HepG2 (cell line): Measurements from ENCODE around the gene MYORG. TPM values are rescaled to one million over a fixed set of nuclear protein-coding genes. Genes with fewer than 3 reads are reported as not detected.

Experiments used
- FOXA3 ChIP-seq: IDR thresholded peaks from 2 replicates; pipeline ENCODE4 v1.6.1; 2016; ENCODE audit warnings: missing genetic modification reagents, missing compliant biosample characterization
- SRY ChIP-seq: sonication (generic); formaldehyde crosslinking; IDR thresholded peaks from 2 replicates; pipeline ENCODE4 v1.8.0; 2022; ENCODE audit warnings: mild to moderate bottlenecking, missing genetic modification reagents
- TBP ChIP-seq: sonication (generic); formaldehyde crosslinking; IDR thresholded peaks from 2 replicates; pipeline ENCODE4 v1.5.0; 2020; ENCODE audit warnings: missing genetic modification reagents
- ZNF205 ChIP-seq: IDR thresholded peaks from 2 replicates; pipeline ENCODE4 v1.6.1; 2018; ENCODE audit warnings: missing biosample characterization, missing genetic modification reagents
- ZNF292 ChIP-seq: sonication (generic); formaldehyde crosslinking; IDR thresholded peaks from 2 replicates; pipeline ENCODE4 v1.8.1; 2022; ENCODE audit warnings: mild to moderate bottlenecking, low read depth, missing genetic modification reagents, borderline replicate concordance
- ZNF331 ChIP-seq: sonication (generic); formaldehyde crosslinking; IDR thresholded peaks from 2 replicates; pipeline ENCODE4 v1.4.0; 2020; ENCODE audit warnings: missing genetic modification reagents
- ZNF563 ChIP-seq: sonication (generic); formaldehyde crosslinking; IDR thresholded peaks from 2 replicates; pipeline ENCODE4 v1.8.0; 2022; ENCODE audit warnings: mild to moderate bottlenecking, moderate library complexity, missing genetic modification reagents
- polyA plus RNA-seq, 8 experiments: library from polyadenylated mRNA; depleted of rRNA in 3 of 8; stranded (reverse) in 7 of 8; unstranded in 1 of 8; fragments of >200 nt; fragmentation: Illumina TruSeq in 4 of 8; extraction: Trizol in 4 of 8; gene quantifications; 2 replicates each; pipeline versions ENCODE4 v1.2.1 to v1.2.3, GENCODE V29; 2011 to 2016; ENCODE audit warnings: low read depth in 4 of 8, missing spikeins in 1 of 8, mixed read lengths in 1 of 8; ENCODE audit not compliant: insufficient read depth in 1 of 8
- total RNA-seq, 5 experiments: library from RNA; depleted of rRNA; stranded (reverse); fragments of >200 nt; fragmentation: Illumina TruSeq; extraction: Trizol; gene quantifications; 2 replicates each; pipeline ENCODE4 v1.2.3, GENCODE V29; 2016; ENCODE audit warnings: low read depth in 1 of 5
- TF ChIP-seq, protein P1 (sequence below): sonication (generic); formaldehyde crosslinking; IDR thresholded peaks from 2 replicates; pipeline ENCODE4 v1.8.0; 2022; ENCODE audit warnings: missing genetic modification reagents, low read depth, mild to moderate bottlenecking, borderline replicate concordance
- TF ChIP-seq, protein P2 (sequence below): sonication (generic); formaldehyde crosslinking; IDR thresholded peaks from 2 replicates; pipeline ENCODE4 v1.4.0; 2020; ENCODE audit warnings: missing genetic modification reagents
- TF ChIP-seq, protein P3 (sequence below): sonication (generic); formaldehyde crosslinking; IDR thresholded peaks from 2 replicates; pipeline ENCODE4 v1.4.0; 2020; ENCODE audit warnings: missing genetic modification reagents, borderline replicate concordance
- TF ChIP-seq, protein P4 (sequence below): sonication (generic); formaldehyde crosslinking; IDR thresholded peaks from 2 replicates; pipeline ENCODE4 v1.8.1; 2023; ENCODE audit warnings: missing genetic modification reagents, mild to moderate bottlenecking, borderline replicate concordance
- TF ChIP-seq, protein P5 (sequence below): sonication (generic); formaldehyde crosslinking; IDR thresholded peaks from 2 replicates; pipeline ENCODE4 v1.4.0; 2020; ENCODE audit warnings: missing genetic modification reagents, mild to moderate bottlenecking, borderline replicate concordance
- TF ChIP-seq, protein P6 (sequence below): sonication (generic); formaldehyde crosslinking; IDR thresholded peaks from 2 replicates; pipeline ENCODE4 v1.4.0; 2020; ENCODE audit warnings: mild to moderate bottlenecking, low read depth, missing genetic modification reagents
- TF ChIP-seq, protein P7 (sequence below): sonication (generic); formaldehyde crosslinking; IDR thresholded peaks from 2 replicates; pipeline ENCODE4 v1.4.0; 2020; ENCODE audit warnings: low read depth, mild to moderate bottlenecking, missing genetic modification reagents

Gene MYORG
- total and polyA plus RNA-seq, 2 of the 13 experiments (the other 11 are each of a cell fraction or from before 2014, with no cell fraction given): 11.1 to 22.4 TPM

DNA sequence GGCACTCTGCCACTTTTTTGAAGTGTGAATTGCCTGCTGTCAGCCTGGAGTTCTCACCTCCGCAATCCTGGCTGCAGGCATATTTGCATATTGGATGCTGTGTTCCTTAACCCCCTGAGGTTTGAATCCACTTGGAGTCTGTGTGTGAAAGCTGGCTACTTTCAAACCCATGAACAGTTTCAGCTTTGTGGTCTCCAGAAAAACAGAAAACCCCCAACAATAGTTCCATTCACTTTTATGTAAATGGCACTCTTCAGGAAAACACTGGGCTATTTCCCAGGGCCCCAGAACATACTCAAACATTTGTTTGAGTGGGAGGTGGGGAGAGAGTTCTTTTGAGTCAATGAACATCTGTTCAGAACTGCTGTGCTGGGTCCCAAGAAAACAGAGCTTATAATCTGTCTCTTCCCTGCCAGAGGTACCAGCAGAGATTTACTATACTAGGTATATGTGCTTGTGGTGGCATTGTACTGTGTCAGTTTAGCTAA, 42.3 kb downstream of the MYORG start (continued):
- TF ChIP-seq, protein P1, sequence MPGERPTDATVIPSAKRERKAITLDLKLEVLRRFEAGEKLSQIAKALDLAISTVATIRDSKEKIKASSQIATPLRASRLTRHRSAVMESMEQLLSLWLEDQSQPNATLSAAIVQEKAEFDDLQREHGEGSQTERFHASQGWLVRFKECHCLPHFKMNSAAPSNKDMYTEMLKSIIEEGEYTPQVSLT (CRISPR knock-in tag): no peak
- TF ChIP-seq TBP: no peak
- TF ChIP-seq, protein P2, sequence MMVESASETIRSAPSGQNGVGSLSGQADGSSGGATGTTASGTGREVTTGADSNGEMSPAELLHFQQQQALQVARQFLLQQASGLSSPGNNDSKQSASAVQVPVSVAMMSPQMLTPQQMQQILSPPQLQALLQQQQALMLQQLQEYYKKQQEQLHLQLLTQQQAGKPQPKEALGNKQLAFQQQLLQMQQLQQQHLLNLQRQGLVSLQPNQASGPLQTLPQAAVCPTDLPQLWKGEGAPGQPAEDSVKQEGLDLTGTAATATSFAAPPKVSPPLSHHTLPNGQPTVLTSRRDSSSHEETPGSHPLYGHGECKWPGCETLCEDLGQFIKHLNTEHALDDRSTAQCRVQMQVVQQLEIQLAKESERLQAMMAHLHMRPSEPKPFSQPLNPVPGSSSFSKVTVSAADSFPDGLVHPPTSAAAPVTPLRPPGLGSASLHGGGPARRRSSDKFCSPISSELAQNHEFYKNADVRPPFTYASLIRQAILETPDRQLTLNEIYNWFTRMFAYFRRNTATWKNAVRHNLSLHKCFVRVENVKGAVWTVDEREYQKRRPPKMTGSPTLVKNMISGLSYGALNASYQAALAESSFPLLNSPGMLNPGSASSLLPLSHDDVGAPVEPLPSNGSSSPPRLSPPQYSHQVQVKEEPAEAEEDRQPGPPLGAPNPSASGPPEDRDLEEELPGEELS (CRISPR knock-in tag): peak; percentile 65
- TF ChIP-seq ZNF331: no peak
- TF ChIP-seq ZNF563 (CRISPR knock-in tag): no peak
- TF ChIP-seq ZNF205 (CRISPR knock-in tag): no peak
- TF ChIP-seq, protein P3, sequence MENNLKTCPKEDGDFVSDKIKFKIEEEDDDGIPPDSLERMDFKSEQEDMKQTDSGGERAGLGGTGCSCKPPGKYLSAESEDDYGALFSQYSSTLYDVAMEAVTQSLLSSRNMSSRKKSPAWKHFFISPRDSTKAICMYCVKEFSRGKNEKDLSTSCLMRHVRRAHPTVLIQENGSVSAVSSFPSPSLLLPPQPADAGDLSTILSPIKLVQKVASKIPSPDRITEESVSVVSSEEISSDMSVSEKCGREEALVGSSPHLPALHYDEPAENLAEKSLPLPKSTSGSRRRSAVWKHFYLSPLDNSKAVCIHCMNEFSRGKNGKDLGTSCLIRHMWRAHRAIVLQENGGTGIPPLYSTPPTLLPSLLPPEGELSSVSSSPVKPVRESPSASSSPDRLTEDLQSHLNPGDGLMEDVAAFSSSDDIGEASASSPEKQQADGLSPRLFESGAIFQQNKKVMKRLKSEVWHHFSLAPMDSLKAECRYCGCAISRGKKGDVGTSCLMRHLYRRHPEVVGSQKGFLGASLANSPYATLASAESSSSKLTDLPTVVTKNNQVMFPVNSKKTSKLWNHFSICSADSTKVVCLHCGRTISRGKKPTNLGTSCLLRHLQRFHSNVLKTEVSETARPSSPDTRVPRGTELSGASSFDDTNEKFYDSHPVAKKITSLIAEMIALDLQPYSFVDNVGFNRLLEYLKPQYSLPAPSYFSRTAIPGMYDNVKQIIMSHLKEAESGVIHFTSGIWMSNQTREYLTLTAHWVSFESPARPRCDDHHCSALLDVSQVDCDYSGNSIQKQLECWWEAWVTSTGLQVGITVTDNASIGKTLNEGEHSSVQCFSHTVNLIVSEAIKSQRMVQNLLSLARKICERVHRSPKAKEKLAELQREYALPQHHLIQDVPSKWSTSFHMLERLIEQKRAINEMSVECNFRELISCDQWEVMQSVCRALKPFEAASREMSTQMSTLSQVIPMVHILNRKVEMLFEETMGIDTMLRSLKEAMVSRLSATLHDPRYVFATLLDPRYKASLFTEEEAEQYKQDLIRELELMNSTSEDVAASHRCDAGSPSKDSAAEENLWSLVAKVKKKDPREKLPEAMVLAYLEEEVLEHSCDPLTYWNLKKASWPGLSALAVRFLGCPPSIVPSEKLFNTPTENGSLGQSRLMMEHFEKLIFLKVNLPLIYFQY (CRISPR knock-in tag): no peak
- TF ChIP-seq, protein P4, sequence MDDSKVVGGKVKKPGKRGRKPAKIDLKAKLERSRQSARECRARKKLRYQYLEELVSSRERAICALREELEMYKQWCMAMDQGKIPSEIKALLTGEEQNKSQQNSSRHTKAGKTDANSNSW (CRISPR knock-in tag): no peak
- TF ChIP-seq, protein P5, sequence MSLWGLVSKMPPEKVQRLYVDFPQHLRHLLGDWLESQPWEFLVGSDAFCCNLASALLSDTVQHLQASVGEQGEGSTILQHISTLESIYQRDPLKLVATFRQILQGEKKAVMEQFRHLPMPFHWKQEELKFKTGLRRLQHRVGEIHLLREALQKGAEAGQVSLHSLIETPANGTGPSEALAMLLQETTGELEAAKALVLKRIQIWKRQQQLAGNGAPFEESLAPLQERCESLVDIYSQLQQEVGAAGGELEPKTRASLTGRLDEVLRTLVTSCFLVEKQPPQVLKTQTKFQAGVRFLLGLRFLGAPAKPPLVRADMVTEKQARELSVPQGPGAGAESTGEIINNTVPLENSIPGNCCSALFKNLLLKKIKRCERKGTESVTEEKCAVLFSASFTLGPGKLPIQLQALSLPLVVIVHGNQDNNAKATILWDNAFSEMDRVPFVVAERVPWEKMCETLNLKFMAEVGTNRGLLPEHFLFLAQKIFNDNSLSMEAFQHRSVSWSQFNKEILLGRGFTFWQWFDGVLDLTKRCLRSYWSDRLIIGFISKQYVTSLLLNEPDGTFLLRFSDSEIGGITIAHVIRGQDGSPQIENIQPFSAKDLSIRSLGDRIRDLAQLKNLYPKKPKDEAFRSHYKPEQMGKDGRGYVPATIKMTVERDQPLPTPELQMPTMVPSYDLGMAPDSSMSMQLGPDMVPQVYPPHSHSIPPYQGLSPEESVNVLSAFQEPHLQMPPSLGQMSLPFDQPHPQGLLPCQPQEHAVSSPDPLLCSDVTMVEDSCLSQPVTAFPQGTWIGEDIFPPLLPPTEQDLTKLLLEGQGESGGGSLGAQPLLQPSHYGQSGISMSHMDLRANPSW (CRISPR knock-in tag): no peak
- TF ChIP-seq, protein P6, sequence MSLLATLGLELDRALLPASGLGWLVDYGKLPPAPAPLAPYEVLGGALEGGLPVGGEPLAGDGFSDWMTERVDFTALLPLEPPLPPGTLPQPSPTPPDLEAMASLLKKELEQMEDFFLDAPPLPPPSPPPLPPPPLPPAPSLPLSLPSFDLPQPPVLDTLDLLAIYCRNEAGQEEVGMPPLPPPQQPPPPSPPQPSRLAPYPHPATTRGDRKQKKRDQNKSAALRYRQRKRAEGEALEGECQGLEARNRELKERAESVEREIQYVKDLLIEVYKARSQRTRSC: no peak
- no peak for TF ChIP-seq ZNF292 (CRISPR knock-in tag)
- no peak for TF ChIP-seq FOXA3
- TF ChIP-seq, protein P7, sequence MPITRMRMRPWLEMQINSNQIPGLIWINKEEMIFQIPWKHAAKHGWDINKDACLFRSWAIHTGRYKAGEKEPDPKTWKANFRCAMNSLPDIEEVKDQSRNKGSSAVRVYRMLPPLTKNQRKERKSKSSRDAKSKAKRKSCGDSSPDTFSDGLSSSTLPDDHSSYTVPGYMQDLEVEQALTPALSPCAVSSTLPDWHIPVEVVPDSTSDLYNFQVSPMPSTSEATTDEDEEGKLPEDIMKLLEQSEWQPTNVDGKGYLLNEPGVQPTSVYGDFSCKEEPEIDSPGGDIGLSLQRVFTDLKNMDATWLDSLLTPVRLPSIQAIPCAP: no peak
- no peak for TF ChIP-seq SRY (CRISPR knock-in tag)
